Superior temporal gyrus (tissue), 1 donor: ENCODE measurements around the gene MRPS11.
"Not testable (repeated sequence)": the region's sequence is repeated elsewhere in the genome, so short reads cannot be mapped to it uniquely, and the experiment has no call there.

Experiments
- DNase-seq: peaks from one replicate; pipeline ENCODE4 v3.0.0-alpha.2; 2016; ENCODE audit errors: extremely low spot score

Gene MRPS11

DNA sequence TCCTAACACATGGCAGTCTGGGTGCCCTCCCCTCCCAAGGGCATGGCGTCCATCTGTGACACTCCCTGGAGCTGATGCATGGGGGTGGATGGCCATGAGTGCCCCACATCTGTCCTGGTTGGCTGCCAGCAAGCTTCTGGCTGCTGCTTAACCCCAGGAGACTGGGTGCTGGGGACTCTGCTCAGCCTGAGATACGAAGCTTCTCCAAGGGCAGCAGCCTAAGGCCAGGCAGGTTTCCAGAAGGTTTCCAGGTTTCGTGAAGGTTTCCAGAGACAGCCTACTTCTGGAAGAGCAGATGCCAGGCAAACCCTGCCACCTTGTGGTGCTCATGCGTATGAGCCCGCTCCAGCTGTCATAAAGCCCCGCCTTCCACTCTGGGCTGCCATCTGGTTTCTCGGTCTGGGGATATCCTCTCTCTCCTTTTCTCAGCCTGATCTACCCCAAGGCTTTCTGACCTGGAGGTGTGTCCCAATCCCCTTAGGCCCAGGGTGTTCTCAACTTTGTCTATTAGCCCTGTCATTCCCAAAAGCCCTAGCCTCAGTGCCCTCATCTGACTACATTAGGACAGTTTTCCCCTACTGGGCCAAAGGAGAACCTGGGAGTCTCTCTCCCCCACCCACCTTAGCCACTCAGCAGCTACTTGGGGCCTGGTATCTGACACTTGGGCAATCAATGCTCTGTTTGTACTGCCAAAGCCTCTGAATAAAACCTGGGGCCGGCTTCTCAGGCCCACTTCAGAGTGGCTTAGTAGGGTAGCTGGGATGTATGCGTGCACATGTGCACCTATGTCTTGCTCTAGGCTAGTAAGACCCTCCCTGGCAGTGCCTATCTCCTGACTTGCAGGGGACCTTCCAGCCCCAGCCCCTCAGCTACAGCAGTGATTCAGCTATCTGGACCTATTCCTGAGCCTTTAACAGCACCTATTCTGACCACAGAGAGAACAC is 12.4 kb upstream of the MRPS11 start:
- DNase-seq, result peak; percentile 85

DNA sequence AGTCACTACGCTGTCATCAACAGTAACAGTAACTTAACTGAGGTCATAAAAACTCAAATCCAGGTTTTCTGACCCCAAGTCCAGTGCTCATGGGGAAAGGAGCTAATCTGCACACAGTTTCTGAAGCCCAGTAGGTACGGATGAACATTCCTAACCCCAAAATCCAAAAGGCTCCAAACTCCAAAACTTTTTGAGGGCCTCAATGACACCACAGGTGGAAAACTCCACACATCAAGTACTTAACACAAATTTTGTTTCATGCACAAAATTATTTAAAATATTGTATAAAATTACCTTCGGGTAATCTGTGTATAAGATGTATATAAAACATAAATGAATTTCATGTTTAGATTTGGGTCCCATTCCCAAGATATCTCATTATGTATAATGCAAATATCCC is 10.8 kb upstream of the MRPS11 start:
- DNase-seq, result no peak

DNA sequence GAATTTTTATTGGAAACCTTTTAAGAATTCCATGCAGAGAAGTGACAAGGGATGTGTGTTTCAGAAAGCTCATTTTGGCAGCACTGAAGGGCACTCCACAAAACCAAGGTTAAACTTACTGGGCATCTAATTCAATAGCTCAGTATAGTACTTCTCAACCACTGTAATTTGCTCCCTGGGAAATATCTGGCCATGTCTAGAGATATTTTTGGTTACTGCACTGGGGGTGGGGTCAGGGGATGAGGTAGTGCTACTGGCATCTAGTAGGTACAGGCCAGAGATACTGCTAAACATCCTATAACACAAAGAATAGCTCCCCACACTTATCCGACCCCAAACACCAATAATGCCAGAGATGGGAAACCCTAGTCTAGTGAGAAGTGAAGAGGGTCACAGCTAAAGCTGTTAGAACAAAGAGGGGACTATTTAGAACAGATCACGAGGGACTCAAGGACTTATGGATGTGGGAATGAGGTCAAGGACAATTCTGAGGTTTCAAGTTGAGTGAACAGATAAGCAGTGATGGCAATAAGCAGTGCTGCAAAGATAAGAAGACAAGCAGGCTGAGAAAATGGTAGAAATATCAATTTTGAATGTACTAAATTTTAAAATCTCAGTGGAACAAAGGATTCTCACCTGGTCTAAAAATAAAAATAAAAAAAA is 3.5 kb upstream of the MRPS11 start:
- no peak for DNase-seq

DNA sequence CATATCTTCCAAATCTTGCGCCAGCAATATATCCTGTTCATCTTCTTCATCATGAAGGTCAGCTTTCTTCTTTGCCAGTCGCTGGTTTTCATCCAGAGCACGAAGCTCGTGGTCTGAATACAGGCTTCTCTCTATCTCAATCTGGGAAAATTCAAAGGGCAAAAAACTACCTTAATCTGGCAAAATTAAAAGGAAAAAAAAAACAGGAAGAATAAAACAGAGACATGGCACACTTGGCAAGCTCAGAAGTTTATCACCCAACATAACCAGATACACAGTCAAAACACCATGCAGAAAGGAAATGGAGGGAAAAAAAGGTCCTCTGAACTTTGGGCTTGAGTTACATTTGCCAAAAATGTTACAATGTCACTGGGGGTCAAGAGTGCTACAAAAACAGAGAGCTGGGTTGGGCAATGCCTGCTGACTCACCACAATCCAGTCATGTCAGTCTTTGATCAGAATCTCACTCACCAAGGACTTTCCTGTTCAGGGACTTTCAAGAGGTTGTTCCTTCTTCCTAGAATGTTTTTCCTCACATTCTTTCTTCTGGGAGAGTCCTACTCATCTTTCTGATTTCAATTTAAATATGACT is 1.8 kb upstream of the MRPS11 start:
- no peak for DNase-seq

DNA sequence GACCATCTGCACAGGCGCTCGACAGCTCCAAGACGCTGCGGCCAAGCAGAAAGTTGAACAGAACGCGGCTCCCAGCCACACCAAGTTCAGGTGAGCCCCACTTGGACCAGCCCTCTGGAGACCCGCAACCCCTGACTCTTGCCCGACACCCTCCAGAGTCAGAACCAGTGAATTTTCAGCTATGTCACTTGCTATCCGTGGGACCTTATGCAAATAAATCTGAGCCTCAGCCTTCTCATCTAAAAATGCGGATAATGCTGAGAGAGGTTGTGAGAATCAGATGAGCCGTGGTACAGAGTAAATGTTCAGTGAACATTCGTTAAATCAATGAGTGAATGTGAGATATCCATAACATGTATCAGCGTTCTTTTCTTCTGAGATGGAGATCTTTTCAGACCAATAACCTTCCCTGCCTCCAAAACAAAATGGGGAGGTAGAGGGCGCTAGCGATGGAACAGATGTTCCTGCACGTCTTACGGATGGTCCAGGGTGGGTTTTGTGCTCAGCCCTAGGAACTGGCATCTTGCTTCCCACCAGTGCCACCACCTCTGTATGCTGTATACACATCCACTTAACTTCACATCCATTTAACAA is 524 bp downstream of the MRPS11 start:
- DNase-seq, result no peak

DNA sequence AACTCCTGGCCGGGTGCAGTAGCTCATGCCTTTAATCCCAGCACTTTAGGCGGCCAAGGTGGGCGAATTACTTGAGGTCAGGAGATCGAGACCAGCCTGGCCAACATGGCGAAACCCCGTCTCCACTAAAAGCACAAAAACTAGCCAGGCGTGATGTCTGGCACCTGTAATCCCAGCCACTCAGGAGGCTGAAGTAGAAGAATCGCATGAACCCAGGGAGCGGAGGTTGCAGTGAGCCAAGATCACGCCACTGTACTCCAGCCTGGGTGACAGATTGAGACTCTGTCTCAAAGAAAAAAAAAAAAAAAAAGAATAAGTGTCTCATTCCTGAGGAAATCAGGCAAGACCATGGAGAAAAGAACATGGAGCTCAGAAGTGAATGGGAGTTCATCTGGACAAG is 1.2 kb downstream of the MRPS11 start:
- DNase-seq, result not testable (repeated sequence)

DNA sequence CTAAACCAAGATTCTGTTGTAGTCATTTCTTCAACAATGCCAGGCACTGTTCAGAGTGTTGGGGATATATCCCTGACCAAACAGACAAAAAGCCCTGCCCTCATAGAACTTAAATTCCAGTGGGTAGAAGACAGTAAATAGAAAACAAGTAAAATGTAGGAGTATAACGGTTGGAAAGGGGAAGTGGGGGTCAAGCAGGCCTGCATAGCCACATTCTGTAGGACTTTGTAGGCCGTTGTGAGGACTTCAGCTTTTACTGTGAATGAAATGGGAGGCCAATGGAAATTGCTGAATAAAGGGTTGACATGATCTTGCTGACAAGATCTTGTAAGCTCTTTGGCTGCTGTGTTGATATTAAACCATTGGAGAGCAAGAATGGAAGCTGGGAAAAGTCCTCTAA is 1.8 kb downstream of the MRPS11 start:
- DNase-seq, result no peak

DNA sequence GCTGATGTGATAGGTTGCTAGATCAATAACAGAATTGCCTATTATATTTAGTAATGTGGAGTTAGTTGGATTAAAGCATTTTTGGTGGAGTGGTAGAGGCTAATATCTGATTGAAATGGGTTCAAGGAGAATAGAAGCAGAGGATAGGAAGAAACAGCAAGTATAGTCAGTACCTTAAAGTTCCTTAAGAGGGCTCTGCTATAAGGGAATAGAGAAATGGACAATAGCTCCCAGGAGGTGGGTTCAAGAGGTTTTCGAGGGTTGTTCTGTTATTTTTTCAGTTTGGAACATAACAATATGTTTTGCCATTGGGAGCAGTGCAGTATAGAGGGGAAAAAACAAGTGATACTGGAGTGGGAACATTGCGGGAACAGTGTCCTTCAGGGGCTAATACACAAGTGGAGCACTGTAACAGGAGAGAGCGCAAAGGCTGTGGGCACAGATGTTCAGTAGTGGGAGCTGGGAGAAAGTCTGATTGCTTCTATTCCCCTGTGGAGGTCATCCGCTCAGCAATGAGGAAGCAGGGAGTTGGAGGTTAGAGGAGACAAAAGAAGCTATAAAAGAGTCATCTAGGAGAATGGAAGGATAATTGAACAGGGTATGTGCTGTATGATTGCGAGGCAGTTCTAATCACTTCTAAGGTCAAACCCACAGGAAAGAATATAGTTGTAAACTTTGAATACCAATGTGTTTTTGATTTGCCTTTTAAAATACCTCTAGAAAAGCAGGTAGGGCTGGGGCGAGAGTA is 3.3 kb downstream of the MRPS11 start:
- no peak for DNase-seq

DNA sequence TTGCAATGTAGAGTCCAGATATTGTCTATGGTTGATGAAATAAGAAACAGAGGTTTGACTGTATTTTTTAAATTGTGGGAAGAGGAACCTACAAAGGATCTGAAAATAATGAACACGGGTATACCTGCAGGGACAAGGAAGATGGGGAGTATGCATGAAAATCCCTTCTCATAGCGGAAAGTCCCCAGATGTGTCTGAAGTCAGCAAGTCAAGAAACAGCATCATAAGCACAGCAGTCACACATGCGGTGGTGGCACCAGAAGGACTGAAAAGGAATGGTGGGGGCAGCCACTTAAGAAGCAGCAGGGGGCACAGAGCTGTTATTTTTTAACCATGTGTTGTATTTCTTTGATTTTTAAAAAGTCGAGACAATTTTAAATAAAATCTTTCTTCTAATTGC is 4.7 kb downstream of the MRPS11 start:
- DNase-seq, result no peak

DNA sequence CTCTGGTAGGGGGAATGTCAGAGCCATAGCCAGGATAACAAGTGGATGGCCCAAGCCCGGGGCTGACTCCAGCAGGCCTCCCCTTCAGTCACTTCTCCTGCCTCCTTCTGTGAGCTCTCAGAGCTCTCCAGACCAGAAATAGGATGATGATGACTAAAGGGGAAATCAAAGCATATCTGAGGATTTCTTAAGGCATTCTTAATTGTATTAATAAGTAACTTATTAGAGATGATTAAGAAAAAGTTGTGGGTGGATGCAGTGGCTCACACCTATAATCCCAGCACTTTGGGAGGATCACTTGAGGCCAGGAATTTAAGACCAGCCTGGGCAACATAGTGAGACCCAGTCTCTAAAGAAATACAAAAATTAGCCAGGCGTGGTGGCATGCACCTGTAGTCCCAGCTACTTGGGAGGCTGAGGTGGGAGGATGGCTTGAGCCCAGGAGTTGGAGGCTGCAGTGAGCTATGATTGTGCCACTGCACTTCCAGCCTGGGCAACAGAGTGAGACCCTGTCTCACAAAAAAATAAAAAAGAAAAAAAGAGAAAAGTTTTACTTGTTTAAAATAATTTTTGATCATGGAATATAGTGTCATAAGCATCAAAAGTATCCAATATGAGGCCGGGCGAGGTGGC is 6.3 kb downstream of the MRPS11 start:
- not testable (repeated sequence) for DNase-seq

DNA sequence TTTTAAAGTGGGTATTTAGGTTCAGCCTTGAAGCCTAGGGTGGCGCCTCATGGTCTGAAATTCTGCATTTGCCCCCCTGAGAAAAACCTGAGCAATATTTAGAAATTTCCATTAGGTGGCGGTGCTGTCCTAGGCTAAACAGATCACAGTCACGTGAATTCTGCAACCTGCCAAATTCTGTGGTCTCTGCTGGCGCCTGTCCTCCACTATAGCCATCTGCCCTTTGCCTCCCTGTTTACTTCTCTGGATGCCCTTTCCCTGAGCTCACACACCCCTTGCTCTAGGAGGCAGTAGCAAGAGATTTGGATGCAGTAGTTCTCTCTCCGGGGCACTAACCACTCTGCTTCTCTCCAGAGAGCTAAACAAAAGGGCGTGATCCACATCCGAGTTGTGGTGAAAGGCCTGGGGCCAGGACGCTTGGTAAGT is 9.1 kb downstream of the MRPS11 start:
- DNase-seq, result peak; percentile 85

DNA sequence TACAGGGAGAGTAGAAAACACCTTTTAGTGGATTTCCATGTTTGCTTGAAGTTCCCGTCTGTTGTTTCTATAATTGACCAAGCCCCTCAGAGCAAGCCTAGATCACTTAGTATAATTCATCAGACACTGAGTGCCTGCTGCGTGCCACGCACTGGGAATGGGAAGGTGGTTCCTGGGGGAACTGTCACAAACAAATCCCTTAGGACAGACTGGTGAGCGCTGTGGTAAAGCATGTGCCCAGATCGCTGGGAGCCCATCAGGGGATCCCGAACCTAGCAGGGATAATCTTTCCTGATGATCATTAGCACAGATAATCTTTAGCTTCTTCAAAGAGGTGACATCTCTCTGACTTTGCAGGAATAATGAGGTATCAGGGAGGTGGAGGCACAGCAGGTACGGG is 9.6 kb downstream of the MRPS11 start:
- DNase-seq, result no peak

DNA sequence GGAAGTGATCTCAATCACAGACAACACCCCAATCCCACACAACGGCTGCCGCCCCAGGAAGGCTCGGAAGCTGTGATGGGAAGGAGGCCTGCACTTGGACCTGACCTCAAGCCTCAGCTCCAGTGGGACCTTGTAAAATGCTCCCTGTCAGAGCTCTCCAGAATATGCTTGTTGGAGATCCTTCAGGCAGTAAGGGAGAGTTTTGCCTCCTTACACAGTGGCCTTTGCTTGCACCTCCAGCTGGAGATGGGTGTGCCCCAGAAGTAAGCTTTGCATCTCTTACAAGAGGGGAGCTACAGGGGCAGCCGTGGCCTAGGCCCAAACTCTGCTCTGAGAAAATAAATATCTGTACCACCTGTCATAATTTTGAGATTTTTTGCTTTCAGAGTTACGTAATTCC is 10.4 kb downstream of the MRPS11 start:
- no peak for DNase-seq

DNA sequence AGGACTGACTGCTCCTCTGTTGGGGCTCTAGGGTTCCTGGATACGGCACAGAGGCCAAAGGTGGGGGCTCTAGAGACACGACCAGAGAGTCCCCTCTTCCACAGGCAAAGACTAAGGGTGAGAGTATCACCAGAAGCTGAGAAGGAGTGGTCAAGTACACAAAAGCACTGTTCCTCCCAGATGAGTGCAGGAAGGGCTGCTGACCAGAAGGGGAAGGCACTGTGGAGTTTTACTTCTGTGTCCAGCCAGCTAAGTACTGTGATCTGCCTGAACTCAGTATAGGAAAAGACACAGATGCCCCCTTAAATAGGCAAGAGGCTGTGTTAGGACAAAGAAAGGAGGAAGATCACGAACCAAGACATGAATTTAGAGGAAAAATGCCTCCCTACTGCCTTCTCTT is 11.7 kb downstream of the MRPS11 start:
- DNase-seq, result no peak

DNA sequence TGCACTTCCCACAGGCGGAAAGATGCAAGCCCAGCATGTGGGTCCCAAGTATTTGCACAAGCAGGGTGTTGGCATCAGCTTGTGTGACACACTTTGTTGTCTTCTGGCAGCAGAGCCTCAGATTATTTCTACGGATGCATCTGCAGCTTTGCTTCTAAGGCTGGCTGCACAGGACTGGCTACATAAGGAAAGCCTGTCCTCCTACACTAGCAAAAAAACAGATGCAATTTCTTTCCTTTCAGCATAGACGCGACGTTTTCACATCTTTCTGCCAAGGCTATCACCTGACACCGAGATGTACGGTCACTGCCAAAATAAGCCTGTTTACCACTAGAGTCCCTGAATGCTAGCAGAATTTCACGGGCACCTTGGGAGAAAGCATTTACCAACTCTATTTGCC is 13.5 kb downstream of the MRPS11 start:
- peak; percentile 72 for DNase-seq

DNA sequence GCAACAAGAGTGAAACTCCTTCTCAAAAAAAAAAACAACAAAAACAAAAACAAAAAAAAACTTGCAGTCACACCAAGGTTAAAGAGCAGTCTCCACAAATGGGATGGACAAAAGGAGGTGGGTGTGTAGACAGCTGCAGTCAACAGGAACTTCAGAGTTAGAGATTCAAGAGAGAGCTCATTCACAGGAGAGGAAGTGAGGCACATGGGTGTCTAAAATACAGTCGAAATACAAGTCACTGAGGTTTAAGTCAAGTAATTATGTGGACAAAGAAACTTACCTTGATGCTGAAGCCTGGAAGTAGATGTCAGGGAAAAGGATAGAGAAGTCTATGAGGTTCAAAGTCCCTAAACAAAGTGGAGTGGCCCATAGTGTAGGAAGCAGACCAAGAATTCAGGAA is 14.8 kb downstream of the MRPS11 start:
- DNase-seq, result no peak

DNA sequence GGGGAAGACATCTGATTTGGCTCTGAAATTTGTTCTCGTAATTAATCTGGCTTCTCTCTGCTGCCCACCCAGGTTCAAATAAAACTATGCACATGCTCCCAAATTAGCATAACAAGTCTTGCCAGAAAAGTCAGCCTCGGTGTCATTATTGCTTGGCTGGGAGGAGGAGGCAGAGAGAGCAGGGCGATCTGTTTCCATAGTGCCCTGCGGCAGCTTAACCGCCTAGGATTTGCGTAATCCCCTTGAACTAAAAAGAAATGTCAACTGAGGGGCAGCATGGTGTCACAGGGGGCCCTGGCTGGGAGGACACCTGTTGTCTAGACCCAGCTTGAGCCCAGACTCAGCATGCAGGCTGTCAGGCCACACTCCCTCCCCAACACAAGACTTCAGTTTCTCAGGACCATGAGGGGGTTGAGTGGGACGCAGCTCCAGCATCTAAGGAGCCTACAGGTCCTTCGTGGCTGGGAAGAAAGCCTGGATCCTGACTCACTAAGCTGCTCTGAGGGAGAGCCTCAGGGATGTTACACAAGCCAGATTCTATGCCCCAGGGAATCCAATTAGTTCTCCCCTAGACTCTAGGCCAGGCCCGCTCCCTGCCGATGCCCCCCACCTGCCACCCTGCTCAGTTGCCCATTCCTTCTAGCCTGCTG is 17.3 kb downstream of the MRPS11 start:
- no peak for DNase-seq

DNA sequence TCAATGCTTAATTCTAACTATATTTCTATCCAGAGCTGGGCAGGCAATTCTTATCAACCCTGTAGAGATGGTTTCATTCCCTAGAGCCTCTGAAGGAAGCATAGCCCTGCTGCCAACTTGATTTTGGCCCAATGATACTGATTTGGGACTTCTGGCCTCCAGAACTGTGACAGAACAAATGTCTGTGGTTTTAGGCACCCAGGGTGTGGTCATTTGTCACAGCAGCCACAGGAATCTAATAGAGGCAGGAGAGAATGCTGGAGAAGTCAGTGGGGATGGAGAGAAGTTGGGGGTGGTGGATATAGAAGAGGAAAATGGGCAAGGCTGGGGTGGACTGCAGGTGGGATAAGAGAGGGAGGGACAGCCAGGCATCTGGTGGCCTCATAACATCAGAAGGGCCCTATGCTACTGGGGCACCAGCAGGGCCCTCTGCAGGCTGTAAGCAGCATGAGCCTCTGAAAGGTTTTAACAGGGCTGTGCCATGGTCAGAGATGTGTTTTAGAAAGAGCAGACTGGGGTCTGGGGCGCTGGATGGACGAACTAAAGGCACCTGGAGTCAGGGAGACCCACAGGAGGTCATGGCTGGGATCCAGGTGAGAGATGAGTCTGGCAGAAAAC is 19.8 kb downstream of the MRPS11 start:
- no peak for DNase-seq

DNA sequence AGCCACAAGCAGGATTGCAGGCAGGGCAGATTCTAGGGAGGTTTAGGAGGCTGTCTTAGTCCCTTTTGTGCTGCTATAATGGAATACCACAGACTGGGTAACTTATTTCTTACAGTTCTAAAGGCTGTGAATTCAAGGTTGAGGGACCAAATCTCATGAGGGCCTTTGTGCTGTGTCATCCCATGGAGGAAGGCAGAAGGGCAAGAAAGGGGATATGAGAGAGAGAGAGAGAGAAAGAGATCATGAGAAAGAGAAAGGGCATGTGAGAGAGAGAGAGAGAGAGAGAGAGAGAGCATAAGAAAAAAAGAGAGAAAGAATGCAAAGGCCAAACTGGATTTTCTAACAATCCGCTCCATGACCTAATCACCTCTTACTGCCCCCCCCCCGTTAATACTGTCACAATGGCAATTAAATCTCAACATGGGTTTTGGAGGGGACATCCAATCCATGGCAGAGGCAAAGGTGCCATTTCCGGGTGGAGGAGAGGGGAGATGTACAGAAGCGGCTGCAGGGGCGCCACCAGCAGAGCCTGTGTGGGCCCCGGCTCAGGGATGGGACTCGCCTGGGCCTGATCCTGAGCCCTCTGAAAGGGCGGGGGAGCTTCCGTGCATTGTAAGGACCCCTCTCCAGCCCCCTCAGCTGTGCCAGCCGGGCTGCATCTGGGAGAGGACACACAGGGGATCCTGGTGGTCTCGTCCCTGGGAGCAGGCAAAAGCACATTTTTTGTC is 20.5 kb downstream of the MRPS11 start:
- no peak for DNase-seq

DNA sequence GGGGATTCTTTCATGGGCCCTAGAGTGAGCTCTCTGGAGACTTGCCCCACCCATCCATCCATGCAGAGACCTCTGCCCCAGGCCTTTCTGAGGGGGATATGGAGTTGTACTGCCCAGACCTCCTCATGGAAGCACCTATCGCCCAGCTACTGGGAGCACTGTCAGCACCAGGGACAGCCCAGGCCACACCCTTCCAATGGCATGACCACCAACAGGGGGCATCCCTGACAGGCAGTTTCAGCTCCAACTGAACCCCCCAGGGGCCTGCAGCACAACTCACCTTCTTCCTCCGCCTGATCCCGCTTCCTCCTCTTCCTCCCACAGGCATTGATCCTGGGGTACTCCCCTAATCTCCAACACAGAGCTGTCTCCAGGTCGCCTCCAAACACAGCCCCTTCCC is 21.8 kb downstream of the MRPS11 start:
- DNase-seq, result no peak
